Measurements from ENCODE around the gene MTMR11. TPM values are rescaled to one million over a fixed set of nuclear protein-coding genes. Genes with fewer than 3 reads are reported as not detected.

The MTMR11 gene
- total and polyA plus RNA-seq, 2 of the 13 experiments (the other 11 are each of a cell fraction or from before 2014, with no cell fraction given): 0.49 to 2.8 TPM

- no TSS peak for BruUV-seq (replicated peaks)
- FAIRE-seq: no peak
Measured at GRCh38 chr1:149903836-149904491, 32.7 kb downstream of the MTMR11 start.

More at GRCh38 chr1:149903836-149904491, 32.7 kb downstream of the MTMR11 start:
- Histone ChIP-seq H3K4me3 (replicated peaks in 1 of 3; ENCODE audit: insufficient read depth in 1 of 3, low read depth in 2 of 3, low read length in 3 of 3) (no peak overlapping the region), H2AFZ (ENCODE audit: low read length) (no peak overlapping the region), H3K4me2 (ENCODE audit: low read depth, low read length) (no peak overlapping the region), H3K36me3 (replicated peaks in 1 of 2; ENCODE audit: control insufficient read depth in 1 of 2, insufficient read depth in 2 of 2, low read length in 2 of 2) (no peaks in the 10 kb centered on the region), H3K27me3 (ENCODE audit: control insufficient read depth in 1 of 2, insufficient read depth in 2 of 2, low read length in 2 of 2) (no peaks in the 10 kb centered on the region), H3K79me2 (ENCODE audit: insufficient read depth, low read length) (no peaks in the 10 kb centered on the region), H3K4me1 (ENCODE audit: insufficient read depth, low read length) (peaks cover 12% of the 10 kb centered on the region; the same call in 1 of the 2 replicates), H3K27ac (ENCODE audit: extremely low read length, insufficient read depth, low read length) (no peak overlapping the region), H3K9ac (ENCODE audit: insufficient read depth, low read depth, low read length) (no peak overlapping the region), H3K9me3 (ENCODE audit: low read length) (no peaks in the 10 kb centered on the region), H4K20me1 (ENCODE audit: insufficient read depth, low read length) (no peaks in the 10 kb centered on the region)
- WGBS (ENCODE audit: low lambda C conversion rate): 84% methylated on average over 3 of the region's 5 CpGs
- DNase-seq (ENCODE audit: low spot score) (no peak), ATAC-seq (no peak)
- in situ Hi-C loops (cut with HindIII; ENCODE audit: extremely low pct_ligation_motif_present, low pct_unique_long_range_greater_than_20kb) (no loop called here), intact Hi-C loops (cut with micrococcal nuclease; ENCODE audit: unreplicated experiment) (no loop called here)
- TF ChIP-seq PLSCR1 (CRISPR knock-in tag; IDR thresholded peaks at IDR 0.05; ENCODE audit: borderline replicate concordance) (no peak), AGO1 (IDR thresholded peaks at IDR 0.05; ENCODE audit: low read depth, low read length, poor library complexity, severe bottlenecking) (no peak), FOXC1 (CRISPR knock-in tag; IDR thresholded peaks at IDR 0.05; ENCODE audit: borderline replicate concordance) (no peak), ZNF225 (CRISPR knock-in tag; IDR thresholded peaks at IDR 0.05) (no peak), MZF1 (CRISPR knock-in tag; IDR thresholded peaks at IDR 0.05; ENCODE audit: borderline replicate concordance) (no peak), ZNF274 (CRISPR knock-in tag; IDR thresholded peaks at IDR 0.05) (no peak), THYN1 (CRISPR knock-in tag; IDR thresholded peaks at IDR 0.05; ENCODE audit: borderline replicate concordance, low read depth) (no peak), ZNF33A (CRISPR knock-in tag; IDR thresholded peaks at IDR 0.05; ENCODE audit: borderline replicate concordance) (no peak)
- ChIA-PET POLR2A (interaction anchor here (1.0 kb wide), 1 partner anchor 17 kb away, joined by 5 read pairs; a partner anchor contains a TSS), CTCF (ENCODE audit: low intra/inter-chr PET ratio, low total read pairs) (no interaction called here)
